Activated CD4-positive, alpha-beta memory T cell treated with anti-CD3 and anti-CD28 coated beads for 36 hours (primary cell): Measurements from ENCODE around the gene MAN1A1. TPM values are rescaled to one million over a fixed set of nuclear protein-coding genes. Genes with fewer than 3 reads are reported as not detected.
A peak's percentile ranks its signal among the peaks of the same experiment; 100 is the strongest.

Experiments
- CTCF ChIA-PET: fragments of 350-600 bp; sonication (Branson Sonifier 250); formaldehyde crosslinking; loops from one replicate; lab custom pipeline; 2021; ENCODE audit warnings: antibody characterized with exemption, inconsistent platforms; lab: Charles Lee
- POLR2A ChIA-PET: fragments of 350-600 bp; sonication (Branson Sonifier 250); formaldehyde crosslinking; loops from one replicate; lab custom pipeline; 2021; ENCODE audit warnings: antibody characterized with exemption; lab: Charles Lee
- DNase-seq: peaks from one replicate; pipeline ENCODE4 v3.0.0-alpha.2; 2020
- H3K27ac Mint-ChIP-seq: one replicate; pipeline ENCODE4 v1.8.0; 2021; ENCODE audit warnings: mixed read lengths
- H3K27me3 Mint-ChIP-seq: one replicate; pipeline ENCODE4 v1.8.0; 2021; ENCODE audit warnings: mixed read lengths
- H3K36me3 Mint-ChIP-seq: one replicate; pipeline ENCODE4 v1.8.0; 2021; ENCODE audit warnings: mixed read lengths
- H3K4me1 Mint-ChIP-seq: one replicate; pipeline ENCODE4 v1.8.0; 2021; ENCODE audit warnings: low read depth, mixed read lengths
- H3K4me3 Mint-ChIP-seq: one replicate; pipeline ENCODE4 v1.8.0; 2021; ENCODE audit warnings: mild to moderate bottlenecking, mixed read lengths
- H3K9me3 Mint-ChIP-seq: one replicate; pipeline ENCODE4 v1.8.0; 2021; ENCODE audit warnings: mixed read lengths
- intact Hi-C: fragments of 100-400 bp; cut with micrococcal nuclease; formaldehyde crosslinking; loops from one replicate; pipeline ENCODE4 v1.15.1; 2023
- total RNA-seq, 2 experiments: library from RNA; stranded (reverse); gene quantifications; one replicate each; pipeline ENCODE4 v1.2.3, GENCODE V29; 2021

The MAN1A1 gene
- total RNA-seq, 2 experiments from 2014 or later = 21.8 to 23.9 TPM

GRCh38 chr6:119148825-119149525 is 200.6 kb downstream of the MAN1A1 start:
- Mint-ChIP-seq H3K4me3 (no peak overlapping the region), H3K4me1 (peaks cover 35% of the 10 kb centered on the region), H3K36me3 (no peaks in the 10 kb centered on the region), H3K9me3 (no peaks in the 10 kb centered on the region), H3K27me3 (peaks cover 6% of the 10 kb centered on the region), H3K27ac (no peak overlapping the region)
- ChIA-PET POLR2A (interaction anchor here (2.6 kb wide), 1 partner anchor 202 kb away, joined by 8 read pairs; no protein-coding TSS in a partner anchor), CTCF (interaction anchor here (0.5 to 4.2 kb wide), 16 partner anchors 10 to 908 kb away, joined by 3 to 23 read pairs (median 4); no protein-coding TSS in a partner anchor)
- intact Hi-C loops = loop anchor here (2.0 to 10.0 kb wide), 4 partner anchors 386 to 1676 kb away; no protein-coding TSS in a partner anchor
- no peak for DNase-seq

- Mint-ChIP-seq H3K4me1 (peaks cover 35% of the 10 kb centered on the region), H3K27ac (peak overlapping the region; percentile 4), H3K9me3 (no peaks in the 10 kb centered on the region), H3K27me3 (peaks cover 2% of the 10 kb centered on the region), H3K36me3 (no peaks in the 10 kb centered on the region), H3K4me3 (no peak overlapping the region)
- peak; percentile 22 for DNase-seq
- intact Hi-C loops = loop anchor here (2.0 to 10.0 kb wide), 4 partner anchors 387 to 1677 kb away; no protein-coding TSS in a partner anchor
- POLR2A ChIA-PET = interaction anchor here (2.6 kb wide), 1 partner anchor 202 kb away, joined by 8 read pairs; no protein-coding TSS in a partner anchor
- CTCF ChIA-PET = interaction anchor here (0.6 to 4.2 kb wide), 16 partner anchors 10 to 909 kb away, joined by 3 to 23 read pairs (median 4); no protein-coding TSS in a partner anchor
Observed at GRCh38 chr6:119148098-119148824, 201.3 kb downstream of the MAN1A1 start.

- Mint-ChIP-seq H3K4me3 (no peak overlapping the region), H3K27me3 (peaks cover 2% of the 10 kb centered on the region), H3K4me1 (peaks cover 35% of the 10 kb centered on the region), H3K36me3 (no peaks in the 10 kb centered on the region), H3K9me3 (no peaks in the 10 kb centered on the region), H3K27ac (peak overlapping the region; percentile 26)
- peak; percentile 75 for DNase-seq
- POLR2A ChIA-PET = interaction anchor here (0.6 to 2.6 kb wide), 2 partner anchors 198 to 203 kb away, joined by 3 to 8 read pairs; no protein-coding TSS in a partner anchor
- CTCF ChIA-PET = interaction anchor here (0.6 to 4.2 kb wide), 11 partner anchors 9 to 689 kb away, joined by 3 to 23 read pairs (median 5); no protein-coding TSS in a partner anchor
- intact Hi-C loops = loop anchor here (1.0 to 10.0 kb wide), 10 partner anchors 18 to 1677 kb away; partner anchors contain the start of gene MCM9
Observed at GRCh38 chr6:119147101-119148053, 202.2 kb downstream of the MAN1A1 start.

- Mint-ChIP-seq H3K27me3 (no peaks in the 10 kb centered on the region), H3K4me3 (no peak overlapping the region), H3K36me3 (no peaks in the 10 kb centered on the region), H3K27ac (no peak overlapping the region), H3K9me3 (no peaks in the 10 kb centered on the region), H3K4me1 (peaks cover 28% of the 10 kb centered on the region)
- DNase-seq = no peak
- CTCF ChIA-PET = interaction anchor here (1.1 to 1.2 kb wide), 3 partner anchors 16 to 1696 kb away, joined by 3 to 7 read pairs (median 3); no protein-coding TSS in a partner anchor
- POLR2A ChIA-PET = interaction anchor here (0.6 kb wide), 1 partner anchor 704 kb away, joined by 3 read pairs; no protein-coding TSS in a partner anchor
- intact Hi-C loops = loop anchor here (5.0 to 10.0 kb wide), 3 partner anchors 390 to 1680 kb away; no protein-coding TSS in a partner anchor
Observed at GRCh38 chr6:119145111-119145510, 204.4 kb downstream of the MAN1A1 start.

GRCh38 chr6:119142637-119143036 is 206.9 kb downstream of the MAN1A1 start:
- Mint-ChIP-seq H3K9me3 (no peaks in the 10 kb centered on the region), H3K36me3 (no peaks in the 10 kb centered on the region), H3K4me3 (no peak overlapping the region), H3K27ac (no peak overlapping the region), H3K27me3 (no peaks in the 10 kb centered on the region), H3K4me1 (peaks cover 24% of the 10 kb centered on the region)
- intact Hi-C loops = loop anchor here (10.0 kb wide), 2 partner anchors 392 to 1682 kb away; no protein-coding TSS in a partner anchor
- CTCF ChIA-PET = interaction anchor here (0.7 to 1.9 kb wide), 3 partner anchors 13 to 263 kb away, joined by 3 to 6 read pairs (median 4); no protein-coding TSS in a partner anchor
- DNase-seq = no peak
- POLR2A ChIA-PET = no interaction called here

GRCh38 chr6:119142041-119142440 is 207.5 kb downstream of the MAN1A1 start:
- Mint-ChIP-seq H3K27me3 (no peaks in the 10 kb centered on the region), H3K4me3 (no peak overlapping the region), H3K4me1 (peaks cover 18% of the 10 kb centered on the region), H3K36me3 (no peaks in the 10 kb centered on the region), H3K9me3 (no peaks in the 10 kb centered on the region), H3K27ac (no peak overlapping the region)
- ChIA-PET POLR2A (no interaction called here), CTCF (interaction anchor here (1.0 to 1.9 kb wide), 3 partner anchors 13 to 173 kb away, joined by 4 to 7 read pairs (median 6); no protein-coding TSS in a partner anchor)
- DNase-seq = no peak
- intact Hi-C loops = loop anchor here (10.0 kb wide), 2 partner anchors 393 to 1683 kb away; no protein-coding TSS in a partner anchor

- ChIA-PET CTCF (interaction anchor here (1.7 to 3.3 kb wide), 2 partner anchors 11 kb away, joined by 7 to 21 read pairs; no protein-coding TSS in a partner anchor), POLR2A (no interaction called here)
- intact Hi-C loops = loop anchor here (10.0 kb wide), 2 partner anchors 394 to 1684 kb away; no protein-coding TSS in a partner anchor
- Mint-ChIP-seq H3K27ac (no peak overlapping the region), H3K36me3 (no peaks in the 10 kb centered on the region), H3K4me1 (peaks cover 9% of the 10 kb centered on the region), H3K9me3 (no peaks in the 10 kb centered on the region), H3K4me3 (no peak overlapping the region), H3K27me3 (no peaks in the 10 kb centered on the region)
- DNase-seq = no peak
Observed at GRCh38 chr6:119140196-119141140, 209.1 kb downstream of the MAN1A1 start.

GRCh38 chr6:119138906-119139541 is 210.5 kb downstream of the MAN1A1 start:
- Mint-ChIP-seq H3K27ac (no peak overlapping the region), H3K27me3 (no peaks in the 10 kb centered on the region), H3K4me3 (no peak overlapping the region), H3K9me3 (no peaks in the 10 kb centered on the region), H3K4me1 (peaks cover 3% of the 10 kb centered on the region), H3K36me3 (no peaks in the 10 kb centered on the region)
- POLR2A ChIA-PET = no interaction called here
- CTCF ChIA-PET = interaction anchor here (1.7 to 3.3 kb wide), 2 partner anchors 9 to 10 kb away, joined by 4 to 21 read pairs; no protein-coding TSS in a partner anchor
- intact Hi-C loops = no loop called here
- DNase-seq = no peak

GRCh38 chr6:119137194-119138072 is 212.1 kb downstream of the MAN1A1 start:
- Mint-ChIP-seq H3K4me1 (peaks cover 3% of the 10 kb centered on the region), H3K27ac (no peak overlapping the region), H3K36me3 (no peaks in the 10 kb centered on the region), H3K9me3 (no peaks in the 10 kb centered on the region), H3K4me3 (no peak overlapping the region), H3K27me3 (no peaks in the 10 kb centered on the region)
- CTCF ChIA-PET = interaction anchor here (0.6 to 3.3 kb wide), 3 partner anchors 8 to 25 kb away, joined by 3 to 21 read pairs (median 4); no protein-coding TSS in a partner anchor
- no peak for DNase-seq
- POLR2A ChIA-PET = no interaction called here
- intact Hi-C loops = no loop called here
